A549 (cell line): ENCODE data around the gene HS6ST3.

Experiments used
- CEBPB ChIP-seq, 2 experiments: fragments of >200 bp in 1 of 2; sonication (Bioruptor Twin) in 1 of 2; formaldehyde crosslinking in 1 of 2; IDR thresholded peaks; 2 replicates each; pipeline ENCODE4 v1.6.1; 2012 to 2016
- EP300 ChIP-seq, 2 experiments: fragments of >200 bp; sonication (Bioruptor Twin); formaldehyde crosslinking; IDR thresholded peaks; 2 replicates in 1 of 2; 3 replicates in 1 of 2; pipeline ENCODE4 v1.6.1; 2016 to 2017
- HOXB13 ChIP-seq: fragments of 250-450 bp; sonication (Bioruptor Pico); IDR thresholded peaks from 2 replicates; pipeline ENCODE4 v1.5.0; 2020; ENCODE audit warnings: low read depth, mild to moderate bottlenecking, moderate library complexity
- JUN ChIP-seq, 2 experiments: fragments of >200 bp; sonication (Bioruptor Twin); formaldehyde crosslinking; IDR thresholded peaks; 2 replicates in 1 of 2; 3 replicates in 1 of 2; pipeline ENCODE4 v1.6.1; 2016 to 2017
- PHF8 ChIP-seq: fragments of 200-600 bp; sonication (generic); IDR thresholded peaks from 2 replicates; pipeline ENCODE4 v1.6.1; 2016; ENCODE audit warnings: low read depth, mild to moderate bottlenecking, antibody characterized with exemption, moderate library complexity, borderline replicate concordance
- POLR2A ChIP-seq: IDR thresholded peaks from 2 replicates; pipeline ENCODE4 v1.6.1; 2012; ENCODE audit warnings: mild to moderate bottlenecking, low read length
- POLR2AphosphoS2 ChIP-seq: conservative IDR thresholded peaks from 2 replicates; pipeline ENCODE4 v1.6.1; 2012; ENCODE audit warnings: low read length, improper control_type of control experiment, inconsistent platforms
- RARB ChIP-seq: fragments of 250-450 bp; sonication (Bioruptor Pico); IDR thresholded peaks from 2 replicates; pipeline ENCODE4 v1.8.0; 2021; ENCODE audit warnings: mild to moderate bottlenecking, moderate library complexity
- TF ChIP-seq, protein P1 (sequence below): fragments of >200 bp; sonication (Bioruptor Twin); formaldehyde crosslinking; IDR thresholded peaks from 3 replicates; pipeline ENCODE4 v1.5.1; 2016
- TF ChIP-seq, protein P2 (sequence below): IDR thresholded peaks from 2 replicates; pipeline ENCODE4 v1.6.1; 2012
- TF ChIP-seq, protein P3 (sequence below): IDR thresholded peaks from 2 replicates; pipeline ENCODE4 v1.6.1; 2012; ENCODE audit warnings: low read depth, borderline replicate concordance
- TF ChIP-seq, protein P4 (sequence below): fragments of 150-350 bp; IDR thresholded peaks from 2 replicates; pipeline ENCODE4 v1.6.1; 2014; ENCODE audit warnings: low read depth, mild to moderate bottlenecking, low read length
- TF ChIP-seq, protein P5 (sequence below): fragments of 200-600 bp; sonication (generic); IDR thresholded peaks from 2 replicates; pipeline ENCODE4 v1.6.1; 2016; ENCODE audit warnings: antibody characterized with exemption, mild to moderate bottlenecking, moderate library complexity

DNA sequence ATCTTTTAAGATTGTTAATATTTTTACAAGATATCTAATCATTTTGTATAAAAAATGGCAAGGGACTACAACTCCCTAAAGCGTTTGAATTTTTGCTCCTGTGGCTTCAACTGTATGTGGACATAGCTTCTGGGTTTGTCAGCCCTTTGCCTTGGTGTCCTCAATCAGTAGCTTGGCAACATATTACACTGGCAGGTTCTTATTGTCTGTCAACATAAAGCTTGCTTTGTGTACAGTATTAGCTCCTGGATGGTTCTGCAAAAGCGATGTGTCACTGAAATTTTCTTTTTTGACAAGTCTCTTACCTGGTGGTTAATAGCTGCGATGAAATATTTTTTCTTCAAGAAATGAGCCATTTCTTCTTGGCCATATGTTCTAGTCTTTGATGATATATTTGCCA is 190.0 kb downstream of the HS6ST3 start:
- TF ChIP-seq CEBPB (IDR thresholded peaks at IDR 0.05) (no peak), POLR2A (no peak), EP300 (IDR thresholded peaks at IDR 0.05) (no peak), HOXB13 (CRISPR knock-in tag) (no peak), JUN (IDR thresholded peaks at IDR 0.05) (no peak), PHF8 (no peak), POLR2AphosphoS2 (no peak), RARB (CRISPR knock-in tag) (no peak)
- TF ChIP-seq, protein P1, sequence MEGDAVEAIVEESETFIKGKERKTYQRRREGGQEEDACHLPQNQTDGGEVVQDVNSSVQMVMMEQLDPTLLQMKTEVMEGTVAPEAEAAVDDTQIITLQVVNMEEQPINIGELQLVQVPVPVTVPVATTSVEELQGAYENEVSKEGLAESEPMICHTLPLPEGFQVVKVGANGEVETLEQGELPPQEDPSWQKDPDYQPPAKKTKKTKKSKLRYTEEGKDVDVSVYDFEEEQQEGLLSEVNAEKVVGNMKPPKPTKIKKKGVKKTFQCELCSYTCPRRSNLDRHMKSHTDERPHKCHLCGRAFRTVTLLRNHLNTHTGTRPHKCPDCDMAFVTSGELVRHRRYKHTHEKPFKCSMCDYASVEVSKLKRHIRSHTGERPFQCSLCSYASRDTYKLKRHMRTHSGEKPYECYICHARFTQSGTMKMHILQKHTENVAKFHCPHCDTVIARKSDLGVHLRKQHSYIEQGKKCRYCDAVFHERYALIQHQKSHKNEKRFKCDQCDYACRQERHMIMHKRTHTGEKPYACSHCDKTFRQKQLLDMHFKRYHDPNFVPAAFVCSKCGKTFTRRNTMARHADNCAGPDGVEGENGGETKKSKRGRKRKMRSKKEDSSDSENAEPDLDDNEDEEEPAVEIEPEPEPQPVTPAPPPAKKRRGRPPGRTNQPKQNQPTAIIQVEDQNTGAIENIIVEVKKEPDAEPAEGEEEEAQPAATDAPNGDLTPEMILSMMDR: no peak
- TF ChIP-seq, protein P2, sequence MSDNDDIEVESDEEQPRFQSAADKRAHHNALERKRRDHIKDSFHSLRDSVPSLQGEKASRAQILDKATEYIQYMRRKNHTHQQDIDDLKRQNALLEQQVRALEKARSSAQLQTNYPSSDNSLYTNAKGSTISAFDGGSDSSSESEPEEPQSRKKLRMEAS: no peak
- TF ChIP-seq, protein P3, sequence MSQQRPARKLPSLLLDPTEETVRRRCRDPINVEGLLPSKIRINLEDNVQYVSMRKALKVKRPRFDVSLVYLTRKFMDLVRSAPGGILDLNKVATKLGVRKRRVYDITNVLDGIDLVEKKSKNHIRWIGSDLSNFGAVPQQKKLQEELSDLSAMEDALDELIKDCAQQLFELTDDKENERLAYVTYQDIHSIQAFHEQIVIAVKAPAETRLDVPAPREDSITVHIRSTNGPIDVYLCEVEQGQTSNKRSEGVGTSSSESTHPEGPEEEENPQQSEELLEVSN: no peak
- TF ChIP-seq, protein P4, sequence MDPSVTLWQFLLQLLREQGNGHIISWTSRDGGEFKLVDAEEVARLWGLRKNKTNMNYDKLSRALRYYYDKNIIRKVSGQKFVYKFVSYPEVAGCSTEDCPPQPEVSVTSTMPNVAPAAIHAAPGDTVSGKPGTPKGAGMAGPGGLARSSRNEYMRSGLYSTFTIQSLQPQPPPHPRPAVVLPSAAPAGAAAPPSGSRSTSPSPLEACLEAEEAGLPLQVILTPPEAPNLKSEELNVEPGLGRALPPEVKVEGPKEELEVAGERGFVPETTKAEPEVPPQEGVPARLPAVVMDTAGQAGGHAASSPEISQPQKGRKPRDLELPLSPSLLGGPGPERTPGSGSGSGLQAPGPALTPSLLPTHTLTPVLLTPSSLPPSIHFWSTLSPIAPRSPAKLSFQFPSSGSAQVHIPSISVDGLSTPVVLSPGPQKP: no peak
- TF ChIP-seq, protein P5, sequence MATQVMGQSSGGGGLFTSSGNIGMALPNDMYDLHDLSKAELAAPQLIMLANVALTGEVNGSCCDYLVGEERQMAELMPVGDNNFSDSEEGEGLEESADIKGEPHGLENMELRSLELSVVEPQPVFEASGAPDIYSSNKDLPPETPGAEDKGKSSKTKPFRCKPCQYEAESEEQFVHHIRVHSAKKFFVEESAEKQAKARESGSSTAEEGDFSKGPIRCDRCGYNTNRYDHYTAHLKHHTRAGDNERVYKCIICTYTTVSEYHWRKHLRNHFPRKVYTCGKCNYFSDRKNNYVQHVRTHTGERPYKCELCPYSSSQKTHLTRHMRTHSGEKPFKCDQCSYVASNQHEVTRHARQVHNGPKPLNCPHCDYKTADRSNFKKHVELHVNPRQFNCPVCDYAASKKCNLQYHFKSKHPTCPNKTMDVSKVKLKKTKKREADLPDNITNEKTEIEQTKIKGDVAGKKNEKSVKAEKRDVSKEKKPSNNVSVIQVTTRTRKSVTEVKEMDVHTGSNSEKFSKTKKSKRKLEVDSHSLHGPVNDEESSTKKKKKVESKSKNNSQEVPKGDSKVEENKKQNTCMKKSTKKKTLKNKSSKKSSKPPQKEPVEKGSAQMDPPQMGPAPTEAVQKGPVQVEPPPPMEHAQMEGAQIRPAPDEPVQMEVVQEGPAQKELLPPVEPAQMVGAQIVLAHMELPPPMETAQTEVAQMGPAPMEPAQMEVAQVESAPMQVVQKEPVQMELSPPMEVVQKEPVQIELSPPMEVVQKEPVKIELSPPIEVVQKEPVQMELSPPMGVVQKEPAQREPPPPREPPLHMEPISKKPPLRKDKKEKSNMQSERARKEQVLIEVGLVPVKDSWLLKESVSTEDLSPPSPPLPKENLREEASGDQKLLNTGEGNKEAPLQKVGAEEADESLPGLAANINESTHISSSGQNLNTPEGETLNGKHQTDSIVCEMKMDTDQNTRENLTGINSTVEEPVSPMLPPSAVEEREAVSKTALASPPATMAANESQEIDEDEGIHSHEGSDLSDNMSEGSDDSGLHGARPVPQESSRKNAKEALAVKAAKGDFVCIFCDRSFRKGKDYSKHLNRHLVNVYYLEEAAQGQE: no peak
